Kidney (tissue), 14 donors: ENCODE results near the gene FAM53B. TPM values are rescaled to one million over a fixed set of nuclear protein-coding genes. Genes with fewer than 3 reads are reported as not detected.
A peak's percentile ranks its signal among the peaks of the same experiment; 100 is the strongest.

ENCODE experiments used
- DNase-seq, 5 donors: peaks; one replicate each; pipeline ENCODE4 v3.0.0-alpha.2; 2013 to 2020
- FAIRE-seq: peaks from 2 replicates; lab custom pipeline; 2012; peaks lifted over from hg19 to GRCh38; lab: Jason Lieb, UNC
- H3K27ac ChIP-seq, 2 donors: one replicate each; pipeline ENCODE4 v1.7.0; 2013; ENCODE audit warnings: low read depth in 2 of 2, low read length in 2 of 2, inconsistent platforms in 1 of 2
- H3K27me3 ChIP-seq: one replicate; pipeline ENCODE4 v1.7.1; 2013; ENCODE audit warnings: low read length, inconsistent platforms; ENCODE audit not compliant: control insufficient read depth, insufficient read depth
- H3K36me3 ChIP-seq, 3 donors: one replicate each; pipeline versions ENCODE4 v1.7.0 to v1.7.1; 2013; ENCODE audit warnings: low read length in 3 of 3, control low read depth in 1 of 3, inconsistent platforms in 1 of 3; ENCODE audit not compliant: insufficient read depth in 3 of 3, control insufficient read depth in 2 of 3
- H3K4me1 ChIP-seq, 3 donors: one replicate each; pipeline versions ENCODE4 v1.7.0 to v1.7.1; 2013; ENCODE audit warnings: low read length in 3 of 3, inconsistent platforms in 1 of 3, low read depth in 1 of 3; ENCODE audit not compliant: control insufficient read depth in 2 of 3, insufficient read depth in 2 of 3
- H3K4me3 ChIP-seq, 3 donors: one replicate each; pipeline versions ENCODE4 v1.7.0 to v1.8.1; 2013; ENCODE audit warnings: low read length in 3 of 3, control low read depth in 1 of 3, inconsistent platforms in 1 of 3
- H3K9ac ChIP-seq, 3 donors: one replicate each; pipeline versions ENCODE4 v1.7.0 to v1.7.1; 2013; ENCODE audit warnings: low read length in 3 of 3, control low read depth in 1 of 3, inconsistent platforms in 1 of 3
- H3K9me3 ChIP-seq, 3 donors: one replicate each; pipeline versions ENCODE4 v1.7.0 to v1.7.1; 2013; ENCODE audit warnings: low read length in 3 of 3, control low read depth in 1 of 3, inconsistent platforms in 1 of 3; ENCODE audit not compliant: control insufficient read depth in 2 of 3, insufficient read depth in 1 of 3
- intact Hi-C: fragments of 100-400 bp; cut with DNase I; formaldehyde crosslinking; loops from one replicate; pipeline ENCODE4 v1.11.1; 2022
- polyA plus RNA-seq: library from polyadenylated mRNA; stranded (reverse); fragments of 350-450 nt; fragmentation: Illumina TruSeq; extraction: RNeasy Lipid Tissue Mini Kit (QIAGEN cat#74804); gene quantifications from one replicate; pipeline ENCODE4 v1.2.3, GENCODE V29; 2014; ENCODE audit warnings: low read depth, low replicate concordance; ENCODE audit not compliant: insufficient read depth
- total RNA-seq: library from RNA; stranded (reverse); fragmentation: NEBNext Ultra II Directional; extraction: Animal tissue kit (Norgen Biotek cat#: 25700); gene quantifications from one replicate; pipeline ENCODE4 v1.2.1, GENCODE V29; 2021
- TF ChIP-seq, protein P1 (sequence below): IDR thresholded peaks from 3 replicates; pipeline ENCODE4 v1.5.1; 2012; ENCODE audit warnings: mild to moderate bottlenecking, moderate library complexity, borderline replicate concordance; ENCODE audit not compliant: insufficient read depth; ENCODE audit errors: extremely low read depth
- donor health status: control.
- donor health status: control.
- donor health status: control.
- donor health status: control.
- donor health status: control.
- donor health status: DM: yes; HTN: yes; CAD: no.
- donor health status: Normal renal cell carcinoma (clear cell type).

The FAM53B gene
- total and polyA plus RNA-seq, 2 donors from 2014 or later: 11.8 to 30.0 TPM

- no peaks in the 10 kb centered on the region for H3K9me3 ChIP-seq
- H3K27ac ChIP-seq: no peak overlapping the region
- no peak overlapping the region for H3K9ac ChIP-seq
- H3K27me3 ChIP-seq: no peaks in the 10 kb centered on the region
- TF ChIP-seq, protein P1, sequence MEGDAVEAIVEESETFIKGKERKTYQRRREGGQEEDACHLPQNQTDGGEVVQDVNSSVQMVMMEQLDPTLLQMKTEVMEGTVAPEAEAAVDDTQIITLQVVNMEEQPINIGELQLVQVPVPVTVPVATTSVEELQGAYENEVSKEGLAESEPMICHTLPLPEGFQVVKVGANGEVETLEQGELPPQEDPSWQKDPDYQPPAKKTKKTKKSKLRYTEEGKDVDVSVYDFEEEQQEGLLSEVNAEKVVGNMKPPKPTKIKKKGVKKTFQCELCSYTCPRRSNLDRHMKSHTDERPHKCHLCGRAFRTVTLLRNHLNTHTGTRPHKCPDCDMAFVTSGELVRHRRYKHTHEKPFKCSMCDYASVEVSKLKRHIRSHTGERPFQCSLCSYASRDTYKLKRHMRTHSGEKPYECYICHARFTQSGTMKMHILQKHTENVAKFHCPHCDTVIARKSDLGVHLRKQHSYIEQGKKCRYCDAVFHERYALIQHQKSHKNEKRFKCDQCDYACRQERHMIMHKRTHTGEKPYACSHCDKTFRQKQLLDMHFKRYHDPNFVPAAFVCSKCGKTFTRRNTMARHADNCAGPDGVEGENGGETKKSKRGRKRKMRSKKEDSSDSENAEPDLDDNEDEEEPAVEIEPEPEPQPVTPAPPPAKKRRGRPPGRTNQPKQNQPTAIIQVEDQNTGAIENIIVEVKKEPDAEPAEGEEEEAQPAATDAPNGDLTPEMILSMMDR: no peak
- intact Hi-C loops: no loop called here
- H3K36me3 ChIP-seq: no peaks in the 10 kb centered on the region
- no peak overlapping the region for H3K4me3 ChIP-seq
- peak in 4 of 5 donors; percentile 34 to 79 (median 44) for DNase-seq
- H3K4me1 ChIP-seq: peaks cover 0 to 45% (median 18%) of the 10 kb centered on the region in 3 donors
- FAIRE-seq: no peak
Measured at GRCh38 chr10:124671486-124672075, 72.6 kb downstream of the FAM53B start.

DNA sequence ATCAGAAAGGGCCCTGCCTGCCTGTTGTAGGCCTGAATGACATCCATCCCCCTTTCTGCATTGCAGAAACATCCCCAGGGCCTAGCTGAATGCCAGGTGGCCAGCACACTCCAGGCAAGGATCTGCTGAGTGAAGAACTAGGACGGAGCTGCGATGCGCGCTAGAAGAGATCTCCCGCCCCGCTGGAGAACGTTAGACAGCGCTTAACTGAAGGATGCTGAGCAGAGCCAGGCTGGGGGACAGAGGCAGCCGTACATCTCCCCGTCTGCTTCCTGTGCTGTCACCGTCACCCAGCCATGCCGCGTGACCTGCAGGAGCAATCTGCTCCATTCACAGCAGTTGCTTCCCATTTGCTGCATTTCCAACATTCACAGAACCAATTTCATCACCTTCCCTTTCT, 73.3 kb downstream of the FAM53B start:
- no peaks in the 10 kb centered on the region for H3K36me3 ChIP-seq
- no peak overlapping the region for H3K9ac ChIP-seq
- H3K4me1 ChIP-seq: peaks cover 0 to 47% (median 18%) of the 10 kb centered on the region in 3 donors
- no peaks in the 10 kb centered on the region for H3K27me3 ChIP-seq
- H3K9me3 ChIP-seq: no peaks in the 10 kb centered on the region
- peak in 2 of 5 donors; percentile 11 to 68 for DNase-seq
- intact Hi-C loops: no loop called here
- no peak for FAIRE-seq
- no peak overlapping the region for H3K27ac ChIP-seq
- TF ChIP-seq, protein P1: no peak
- no peak overlapping the region for H3K4me3 ChIP-seq

- FAIRE-seq (no peak), DNase-seq (peak in 1 of 5 donors; percentile 54)
- peaks cover 0 to 4% (median 3%) of the 10 kb centered on the region in 3 donors for H3K36me3 ChIP-seq
- no peaks in the 10 kb centered on the region for H3K27me3 ChIP-seq
- TF ChIP-seq, protein P1: no peak
- no peak overlapping the region for H3K9ac ChIP-seq
- H3K9me3 ChIP-seq: no peaks in the 10 kb centered on the region
- peaks cover 0 to 45% (median 18%) of the 10 kb centered on the region in 3 donors for H3K4me1 ChIP-seq
- intact Hi-C loops: no loop called here
- H3K4me3 ChIP-seq: no peak overlapping the region
- H3K27ac ChIP-seq: no peak overlapping the region
Measured at GRCh38 chr10:124669824-124670654, 74.1 kb downstream of the FAM53B start.
